ENCODE measurements around the gene C10orf95. TPM values are rescaled to one million over a fixed set of nuclear protein-coding genes. Genes with fewer than 3 reads are reported as not detected.

The C10orf95 gene
- total and polyA plus RNA-seq, 2 donors (not counting 1 experiment from before 2014, with no cell fraction given) = 0.32 to 0.63 TPM

DNA sequence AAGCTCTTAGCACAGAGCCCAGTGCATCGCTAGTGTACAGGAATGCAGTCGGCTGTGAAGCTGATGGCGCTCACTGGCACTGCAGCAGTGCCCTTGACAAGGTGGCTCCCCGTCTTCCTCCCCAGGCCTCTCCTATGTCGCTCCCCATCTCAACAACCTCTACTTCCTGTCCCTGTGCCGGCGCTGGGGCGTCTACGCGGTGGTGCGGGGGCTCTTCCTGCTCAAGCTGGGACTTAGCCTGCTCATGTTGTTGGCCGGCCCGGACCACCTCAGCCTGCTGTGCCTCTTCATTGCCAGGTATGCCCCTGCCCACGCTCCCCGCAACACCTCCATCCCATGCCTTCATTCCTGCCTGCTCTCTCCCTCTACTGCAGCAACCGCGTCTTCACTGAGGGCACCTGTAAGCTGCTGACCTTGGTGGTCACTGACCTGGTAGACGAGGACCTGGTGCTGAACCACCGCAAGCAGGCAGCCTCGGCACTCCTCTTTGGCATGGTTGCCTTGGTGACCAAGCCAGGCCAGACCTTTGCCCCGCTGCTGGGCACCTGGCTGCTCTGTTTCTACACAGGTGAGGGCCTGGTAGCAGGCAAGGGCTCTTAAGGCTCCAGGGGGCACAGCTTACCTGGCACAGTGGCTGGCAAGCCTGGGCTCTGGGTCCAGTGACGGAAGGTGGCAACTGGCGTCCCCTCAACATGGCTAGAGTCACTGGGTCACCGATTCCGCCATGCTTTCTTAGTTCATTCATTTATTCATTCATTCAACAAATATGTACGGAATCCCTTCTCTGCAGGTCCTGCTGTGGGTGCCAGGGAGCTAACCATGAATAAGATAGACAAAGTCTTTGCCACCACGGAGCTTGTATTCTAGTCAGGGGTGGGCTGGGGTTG lies 22.3 kb upstream of the C10orf95 start:
- ChIA-PET POLR2A (no interaction called here), CTCF (interaction anchor here (0.5 to 1.4 kb wide), 2 partner anchors 12 to 368 kb away, joined by 3 read pairs; no protein-coding TSS in a partner anchor)
- ATAC-seq (ENCODE audit: low read depth) = no peak
- Histone ChIP-seq H2AFZ (ENCODE audit: insufficient read depth, low read depth, low read length, poor library complexity, severe bottlenecking) (no peak overlapping the region), H3K27ac (ENCODE audit: low read length in 2 of 2) (no peak overlapping the region), H4K20me1 (ENCODE audit: control insufficient read depth, insufficient read depth, low read length, poor library complexity, severe bottlenecking) (no peaks in the 10 kb centered on the region), H3K27me3 (replicated peaks in 1 of 4; ENCODE audit: control extremely low read depth in 1 of 4, control insufficient read depth in 3 of 4, insufficient read depth in 4 of 4, low read length in 3 of 4) (no peaks in the 10 kb centered on the region), H3K9me3 (ENCODE audit: control extremely low read depth in 1 of 3, control insufficient read depth in 2 of 3, insufficient read depth in 1 of 3, low read length in 2 of 3) (no peaks in the 10 kb centered on the region), H3K4me3 (ENCODE audit: control extremely low read depth in 1 of 5, extremely low read depth in 1 of 5, insufficient read depth in 1 of 5, low read depth in 2 of 5, low read length in 4 of 5) (no peak overlapping the region), H3K4me2 (replicated peaks; ENCODE audit: low read depth, low read length, poor library complexity, severe bottlenecking) (no peak overlapping the region), H3K36me3 (replicated peaks in 1 of 2; ENCODE audit: control extremely low read depth in 1 of 2, control insufficient read depth in 1 of 2, extremely low read depth in 1 of 2, insufficient read depth in 2 of 2, low read length in 1 of 2) (no peaks in the 10 kb centered on the region), H3K4me1 (ENCODE audit: control insufficient read depth in 2 of 2, insufficient read depth in 2 of 2, low read length in 2 of 2) (peaks cover 0 to 1% of the 10 kb centered on the region in 2 donors), H3K79me2 (ENCODE audit: control insufficient read depth, insufficient read depth, low read length) (no peaks in the 10 kb centered on the region), H3K9ac (ENCODE audit: low read length) (no peak overlapping the region)
- intact Hi-C loops (cut with micrococcal nuclease) = no loop called here
- Mint-ChIP-seq H3K9me3 (ENCODE audit: insufficient read depth) (no peaks in the 10 kb centered on the region), H3K4me1 (no peaks in the 10 kb centered on the region), H3K27me3 (no peaks in the 10 kb centered on the region), H3K27ac (no peak overlapping the region), H3K4me3 (no peak overlapping the region)
- WGBS (ENCODE audit: insufficient coverage) = 84% methylated on average over 26 of the region's 27 CpGs
- no peak for DNase-seq
- no peak for TF ChIP-seq EZH2 (IDR thresholded peaks at IDR 0.05; ENCODE audit: borderline replicate concordance, insufficient read depth, low read depth, low read length, poor library complexity, severe bottlenecking)
- TF ChIP-seq, protein P1, sequence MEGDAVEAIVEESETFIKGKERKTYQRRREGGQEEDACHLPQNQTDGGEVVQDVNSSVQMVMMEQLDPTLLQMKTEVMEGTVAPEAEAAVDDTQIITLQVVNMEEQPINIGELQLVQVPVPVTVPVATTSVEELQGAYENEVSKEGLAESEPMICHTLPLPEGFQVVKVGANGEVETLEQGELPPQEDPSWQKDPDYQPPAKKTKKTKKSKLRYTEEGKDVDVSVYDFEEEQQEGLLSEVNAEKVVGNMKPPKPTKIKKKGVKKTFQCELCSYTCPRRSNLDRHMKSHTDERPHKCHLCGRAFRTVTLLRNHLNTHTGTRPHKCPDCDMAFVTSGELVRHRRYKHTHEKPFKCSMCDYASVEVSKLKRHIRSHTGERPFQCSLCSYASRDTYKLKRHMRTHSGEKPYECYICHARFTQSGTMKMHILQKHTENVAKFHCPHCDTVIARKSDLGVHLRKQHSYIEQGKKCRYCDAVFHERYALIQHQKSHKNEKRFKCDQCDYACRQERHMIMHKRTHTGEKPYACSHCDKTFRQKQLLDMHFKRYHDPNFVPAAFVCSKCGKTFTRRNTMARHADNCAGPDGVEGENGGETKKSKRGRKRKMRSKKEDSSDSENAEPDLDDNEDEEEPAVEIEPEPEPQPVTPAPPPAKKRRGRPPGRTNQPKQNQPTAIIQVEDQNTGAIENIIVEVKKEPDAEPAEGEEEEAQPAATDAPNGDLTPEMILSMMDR (IDR thresholded peaks at IDR 0.05) = no peak

Data from B cell (primary cell).